Measurements from ENCODE around the gene SCGB1D1.

DNA sequence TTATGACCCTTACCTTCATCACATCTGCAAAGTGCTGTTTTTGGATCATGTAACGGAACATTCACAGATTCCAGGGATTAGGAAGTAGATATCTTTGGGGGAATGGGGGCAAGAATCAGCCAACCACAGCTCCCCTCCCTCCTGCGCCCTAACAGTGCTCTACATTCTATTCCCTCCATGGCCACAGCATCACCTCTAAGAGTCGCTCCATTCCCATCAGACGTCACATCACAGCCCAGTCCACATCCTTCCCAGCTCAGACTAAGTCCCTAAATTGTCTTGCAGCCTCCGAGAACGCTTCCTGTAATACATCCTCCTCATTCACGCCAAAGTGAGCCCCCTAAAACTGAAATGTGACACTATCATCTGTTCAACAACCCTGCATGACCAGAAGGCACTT lies 5.9 kb downstream of the SCGB1D1 start:
- TF ChIP-seq CTCF (conservative IDR thresholded peaks at IDR 0.05): no peak
- TF ChIP-seq EZH2 (IDR thresholded peaks at IDR 0.05; ENCODE audit: low read depth): no peak
